HG03571 (cell line): ENCODE data around the gene ZNF300.
"Not testable (repeated sequence)": the region's sequence is repeated elsewhere in the genome, so short reads cannot be mapped to it uniquely, and the experiment has no call there.

Experiments used
- ATAC-seq: cut with Tn5 transposase; IDR thresholded peaks from one replicate; pipeline ENCODE4 v1.9.1; 2021; ENCODE audit not compliant: unreplicated experiment

ZNF300 gene

GRCh38 chr5:150846308-150846653 lies 58.5 kb downstream of the ZNF300 start, which contains the start of gene IRGM:
Gene IRGM (plus strand): TSS chr5:150846521. CDS start chr5:150848124, 1,603 bp downstream.
- not testable (repeated sequence) for ATAC-seq

DNA sequence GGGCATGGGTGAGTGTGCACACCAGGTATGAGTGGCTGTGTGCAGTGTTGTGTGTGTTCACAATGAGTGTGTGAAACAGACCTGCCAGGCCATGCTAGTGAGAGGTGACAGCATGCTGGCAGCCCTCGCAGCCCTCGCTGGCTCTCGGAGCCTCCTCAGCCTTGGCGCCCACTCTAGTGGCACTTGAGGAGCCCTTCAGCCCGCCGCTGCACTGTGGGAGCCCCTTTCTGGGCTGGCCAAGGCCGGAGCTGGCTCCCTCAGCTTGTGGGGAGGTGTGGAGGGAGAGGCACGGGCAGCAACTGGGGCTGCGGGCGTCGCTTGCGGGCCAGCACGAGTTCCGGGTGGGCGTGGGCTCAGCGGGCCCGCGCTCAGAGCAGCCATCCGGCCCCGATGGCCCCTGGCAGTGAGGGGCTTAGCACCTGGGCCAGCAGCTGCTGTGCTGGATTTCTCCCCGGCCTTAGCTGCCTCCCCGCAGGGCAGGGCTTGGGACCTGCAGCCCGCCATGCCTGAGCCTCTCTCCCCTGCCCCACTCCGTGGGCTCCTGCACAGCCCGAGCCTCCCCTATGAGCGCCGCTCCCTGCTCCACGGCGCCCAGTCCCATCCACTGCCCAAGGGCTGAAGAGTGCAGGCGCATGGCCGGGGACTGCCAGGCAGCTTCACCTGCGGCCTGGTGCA lies 59.5 kb downstream of the ZNF300 start:
- not testable (repeated sequence) for ATAC-seq
